ENCODE measurements around the gene CHMP1A.
"Not testable (repeated sequence)": the region's sequence is repeated elsewhere in the genome, so short reads cannot be mapped to it uniquely, and the experiment has no call there.

The CHMP1A gene

DNA sequence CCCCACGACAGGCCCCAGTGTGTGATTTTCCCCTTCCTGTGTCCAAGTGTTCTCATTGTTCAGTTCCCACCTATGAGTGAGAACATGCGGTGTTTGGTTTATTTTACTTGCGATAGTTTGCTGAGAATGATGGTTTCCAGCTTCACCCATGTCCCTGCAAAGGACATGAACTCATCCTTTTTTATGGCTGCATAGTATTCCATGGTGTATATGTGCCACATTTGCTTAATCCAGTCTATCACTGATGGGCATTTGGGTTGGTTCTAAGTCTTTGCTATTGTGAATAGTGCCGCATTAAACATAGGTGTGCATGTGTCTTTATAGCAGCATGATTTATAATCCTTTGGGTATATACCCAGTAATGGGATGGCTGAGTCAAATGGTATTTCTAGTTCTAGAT is 14.1 kb upstream of the CHMP1A start:
- not testable (repeated sequence) for H3K4me3 ChIP-seq (ENCODE audit: low read length in 2 of 2); H3K4me1 ChIP-seq (ENCODE audit: control insufficient read depth, insufficient read depth, low read length); H3K27ac ChIP-seq (ENCODE audit: low read length); H3K27me3 ChIP-seq (ENCODE audit: control insufficient read depth in 1 of 2, insufficient read depth in 2 of 2, low read length in 2 of 2); H3K9me3 ChIP-seq (ENCODE audit: control insufficient read depth in 2 of 2, low read length in 2 of 2); H3K36me3 ChIP-seq (ENCODE audit: control insufficient read depth in 2 of 2, insufficient read depth in 2 of 2, low read length in 2 of 2); H3K9ac ChIP-seq (ENCODE audit: low read length in 2 of 2)

DNA sequence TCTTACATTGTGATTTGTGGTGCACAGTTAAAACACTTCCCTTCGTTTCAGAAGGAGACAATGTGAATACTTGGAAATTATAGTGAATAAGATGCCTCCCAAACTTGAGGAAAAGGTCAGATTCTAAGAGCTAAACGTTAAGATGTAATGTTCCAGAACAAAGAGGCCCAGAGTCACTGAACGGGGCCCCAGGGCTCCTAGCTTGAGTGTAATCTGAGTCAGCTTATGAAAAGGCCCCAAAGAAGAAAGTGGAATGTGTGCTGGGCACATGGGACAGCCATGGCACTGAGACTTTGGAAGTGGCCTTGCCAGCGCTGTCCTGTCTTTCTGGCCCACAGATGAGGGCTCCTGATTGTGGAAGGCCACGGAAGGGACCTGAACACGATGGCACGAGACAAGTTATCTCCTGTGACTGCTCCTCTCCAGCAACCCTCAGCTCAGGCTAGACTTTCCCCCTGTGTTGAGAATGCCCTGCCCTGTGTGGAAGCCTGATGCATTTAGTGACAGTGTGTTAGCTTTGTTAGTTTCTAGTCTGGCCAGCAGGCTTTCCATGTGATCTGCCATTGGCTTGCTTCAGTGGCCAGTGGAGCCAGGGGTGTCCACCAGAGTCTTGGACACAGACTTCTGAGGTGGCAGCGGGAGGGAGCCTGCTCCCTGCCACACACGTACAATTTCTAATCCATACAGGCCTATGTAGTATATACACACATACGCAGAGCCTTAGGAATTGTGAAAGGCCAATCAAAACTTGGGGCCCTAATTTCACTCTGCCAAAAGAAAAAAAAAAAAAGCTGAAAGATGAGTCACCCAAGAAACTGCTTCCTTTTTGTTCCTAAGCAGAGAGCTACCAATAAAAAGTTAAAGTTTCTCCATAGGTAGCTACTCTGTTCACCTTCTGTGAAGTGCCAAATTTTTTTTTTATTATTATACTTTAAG is 13.3 kb upstream of the CHMP1A start:
- Histone ChIP-seq H3K4me3 (ENCODE audit: low read length in 2 of 2) (no peak overlapping the region), H3K4me1 (ENCODE audit: control insufficient read depth, insufficient read depth, low read length) (no peaks in the 10 kb centered on the region), H3K27me3 (ENCODE audit: control insufficient read depth in 1 of 2, insufficient read depth in 2 of 2, low read length in 2 of 2) (no peaks in the 10 kb centered on the region), H3K27ac (ENCODE audit: low read length) (no peak overlapping the region), H3K9ac (ENCODE audit: low read length in 2 of 2) (no peak overlapping the region), H3K9me3 (ENCODE audit: control insufficient read depth in 2 of 2, low read length in 2 of 2) (no peaks in the 10 kb centered on the region), H3K36me3 (ENCODE audit: control insufficient read depth in 2 of 2, insufficient read depth in 2 of 2, low read length in 2 of 2) (no peaks in the 10 kb centered on the region)

DNA sequence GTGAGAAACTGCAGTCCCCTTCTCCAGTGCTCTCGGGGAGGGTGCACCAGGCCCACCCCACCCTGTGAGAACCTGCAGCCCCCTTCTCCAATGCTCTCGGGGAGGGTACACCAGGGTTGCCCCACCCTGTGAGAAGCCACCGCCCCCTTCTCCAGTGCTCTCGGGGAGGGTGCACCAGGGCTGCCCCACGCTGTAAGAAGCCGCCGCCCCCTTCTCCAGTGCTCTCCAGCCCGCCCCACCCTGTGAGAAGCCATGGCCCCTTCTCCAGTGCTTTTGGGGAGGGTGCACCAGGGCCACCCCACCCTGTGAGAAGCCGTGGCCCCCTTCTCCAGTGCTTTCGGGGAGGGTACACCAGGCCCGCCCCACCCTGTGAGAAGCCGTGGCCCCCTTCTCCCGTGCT is 12.2 kb upstream of the CHMP1A start:
- no peak overlapping the region for H3K27ac ChIP-seq (ENCODE audit: low read length)
- H3K27me3 ChIP-seq (ENCODE audit: control insufficient read depth in 1 of 2, insufficient read depth in 2 of 2, low read length in 2 of 2) = no peaks in the 10 kb centered on the region
- no peaks in the 10 kb centered on the region for H3K36me3 ChIP-seq (ENCODE audit: control insufficient read depth in 2 of 2, insufficient read depth in 2 of 2, low read length in 2 of 2)
- no peaks in the 10 kb centered on the region for H3K9me3 ChIP-seq (ENCODE audit: control insufficient read depth in 2 of 2, low read length in 2 of 2)
- no peak overlapping the region for H3K9ac ChIP-seq (ENCODE audit: low read length in 2 of 2)
- H3K4me3 ChIP-seq (ENCODE audit: low read length in 2 of 2) = no peak overlapping the region
- H3K4me1 ChIP-seq (ENCODE audit: control insufficient read depth, insufficient read depth, low read length) = no peaks in the 10 kb centered on the region

DNA sequence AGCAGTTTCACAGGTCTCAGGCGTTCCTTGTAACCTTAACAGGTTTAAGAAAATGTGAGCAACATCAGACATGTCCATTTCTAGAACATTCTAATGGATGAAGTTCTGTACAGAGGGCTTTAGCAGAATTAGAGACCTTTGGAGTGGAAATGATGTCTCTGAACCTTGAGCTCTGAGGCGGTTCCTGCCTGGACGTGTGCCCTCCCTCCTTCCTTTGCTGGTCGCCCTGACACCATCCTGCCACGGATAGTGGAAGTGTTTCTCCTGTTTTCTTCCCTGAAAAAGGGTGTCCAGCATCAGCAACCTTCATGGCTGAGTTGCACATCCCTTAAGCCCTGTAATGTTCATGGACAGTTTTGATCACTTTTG is 11.3 kb upstream of the CHMP1A start:
- no peaks in the 10 kb centered on the region for H3K9me3 ChIP-seq (ENCODE audit: control insufficient read depth in 2 of 2, low read length in 2 of 2)
- H3K27ac ChIP-seq (ENCODE audit: low read length) = no peak overlapping the region
- no peaks in the 10 kb centered on the region for H3K36me3 ChIP-seq (ENCODE audit: control insufficient read depth in 2 of 2, insufficient read depth in 2 of 2, low read length in 2 of 2)
- H3K27me3 ChIP-seq (ENCODE audit: control insufficient read depth in 1 of 2, insufficient read depth in 2 of 2, low read length in 2 of 2) = no peaks in the 10 kb centered on the region
- H3K9ac ChIP-seq (ENCODE audit: low read length in 2 of 2) = no peak overlapping the region
- no peaks in the 10 kb centered on the region for H3K4me1 ChIP-seq (ENCODE audit: control insufficient read depth, insufficient read depth, low read length)
- no peak overlapping the region for H3K4me3 ChIP-seq (ENCODE audit: low read length in 2 of 2)

DNA sequence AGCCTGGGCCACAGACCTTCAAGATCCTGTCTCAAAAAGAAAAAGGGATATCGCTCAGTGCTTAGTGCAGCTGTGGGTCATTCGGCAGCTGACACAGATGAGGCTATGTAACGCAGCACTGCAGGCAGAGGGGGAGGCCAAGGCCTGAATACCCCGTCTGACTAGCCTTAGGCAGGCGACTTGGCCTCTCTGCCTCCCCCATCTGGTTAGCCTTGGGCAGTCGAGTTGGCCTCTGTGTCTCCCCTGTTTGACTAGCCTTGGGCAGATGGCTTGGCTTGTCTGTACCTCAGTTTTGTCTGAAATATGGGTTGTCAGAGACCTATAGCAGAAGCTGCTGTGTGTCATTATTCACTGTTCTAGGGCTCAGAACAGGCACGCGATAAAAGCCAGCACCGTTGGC is 10.1 kb upstream of the CHMP1A start:
- Histone ChIP-seq H3K9ac (ENCODE audit: low read length in 2 of 2) (no peak overlapping the region), H3K36me3 (ENCODE audit: control insufficient read depth in 2 of 2, insufficient read depth in 2 of 2, low read length in 2 of 2) (no peaks in the 10 kb centered on the region), H3K4me1 (ENCODE audit: control insufficient read depth, insufficient read depth, low read length) (no peaks in the 10 kb centered on the region), H3K4me3 (ENCODE audit: low read length in 2 of 2) (no peak overlapping the region), H3K27ac (ENCODE audit: low read length) (no peak overlapping the region), H3K9me3 (ENCODE audit: control insufficient read depth in 2 of 2, low read length in 2 of 2) (no peaks in the 10 kb centered on the region), H3K27me3 (ENCODE audit: control insufficient read depth in 1 of 2, insufficient read depth in 2 of 2, low read length in 2 of 2) (no peaks in the 10 kb centered on the region)

DNA sequence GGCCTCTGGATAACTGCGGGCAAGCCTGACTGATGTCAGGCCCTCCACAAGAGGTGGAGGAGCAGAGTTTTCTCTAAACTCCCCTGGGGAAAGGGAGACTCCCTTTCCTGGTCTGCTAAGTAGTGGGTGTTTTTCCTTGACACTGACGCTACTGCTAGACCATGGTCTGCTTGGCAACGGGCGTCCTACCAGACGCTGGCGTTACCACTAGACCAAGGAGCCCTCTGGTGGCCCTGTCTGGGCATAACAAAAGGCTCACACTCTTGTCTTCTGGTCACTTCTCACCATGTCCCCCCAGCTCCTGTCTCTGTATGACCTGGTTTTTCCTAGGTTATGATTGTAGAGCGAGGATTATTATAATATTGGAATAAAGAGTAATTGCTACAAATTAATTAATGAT is 9.5 kb upstream of the CHMP1A start:
- not testable (repeated sequence) for H3K36me3 ChIP-seq (ENCODE audit: control insufficient read depth in 2 of 2, insufficient read depth in 2 of 2, low read length in 2 of 2); H3K27ac ChIP-seq (ENCODE audit: low read length); H3K9ac ChIP-seq (ENCODE audit: low read length in 2 of 2); H3K9me3 ChIP-seq (ENCODE audit: control insufficient read depth in 2 of 2, low read length in 2 of 2); H3K4me3 ChIP-seq (ENCODE audit: low read length in 2 of 2); H3K4me1 ChIP-seq (ENCODE audit: control insufficient read depth, insufficient read depth, low read length); H3K27me3 ChIP-seq (ENCODE audit: control insufficient read depth in 1 of 2, insufficient read depth in 2 of 2, low read length in 2 of 2)

DNA sequence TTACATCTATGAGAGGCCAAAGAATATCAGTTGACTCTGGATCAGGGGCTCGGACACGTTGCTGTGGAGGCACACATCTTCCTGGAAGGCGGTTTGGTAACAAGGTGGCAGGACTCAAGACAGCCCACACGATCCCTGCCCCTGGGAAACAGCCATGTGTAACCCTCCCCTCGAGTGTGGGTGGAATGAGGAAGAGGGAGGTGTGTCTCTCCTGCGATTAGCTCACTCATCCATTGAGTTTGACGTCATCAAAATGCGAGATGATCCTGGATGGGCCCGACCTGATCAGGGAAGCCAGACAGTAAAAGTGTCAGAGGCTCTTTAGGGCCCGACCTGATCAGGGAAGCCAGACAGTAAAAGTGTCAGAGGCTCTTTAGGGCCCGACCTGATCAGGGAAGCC is 6.7 kb upstream of the CHMP1A start:
- not testable (repeated sequence) for H3K27me3 ChIP-seq (ENCODE audit: control insufficient read depth in 1 of 2, insufficient read depth in 2 of 2, low read length in 2 of 2); H3K4me3 ChIP-seq (ENCODE audit: low read length in 2 of 2); H3K27ac ChIP-seq (ENCODE audit: low read length); H3K4me1 ChIP-seq (ENCODE audit: control insufficient read depth, insufficient read depth, low read length); H3K9ac ChIP-seq (ENCODE audit: low read length in 2 of 2); H3K36me3 ChIP-seq (ENCODE audit: control insufficient read depth in 2 of 2, insufficient read depth in 2 of 2, low read length in 2 of 2); H3K9me3 ChIP-seq (ENCODE audit: control insufficient read depth in 2 of 2, low read length in 2 of 2)

DNA sequence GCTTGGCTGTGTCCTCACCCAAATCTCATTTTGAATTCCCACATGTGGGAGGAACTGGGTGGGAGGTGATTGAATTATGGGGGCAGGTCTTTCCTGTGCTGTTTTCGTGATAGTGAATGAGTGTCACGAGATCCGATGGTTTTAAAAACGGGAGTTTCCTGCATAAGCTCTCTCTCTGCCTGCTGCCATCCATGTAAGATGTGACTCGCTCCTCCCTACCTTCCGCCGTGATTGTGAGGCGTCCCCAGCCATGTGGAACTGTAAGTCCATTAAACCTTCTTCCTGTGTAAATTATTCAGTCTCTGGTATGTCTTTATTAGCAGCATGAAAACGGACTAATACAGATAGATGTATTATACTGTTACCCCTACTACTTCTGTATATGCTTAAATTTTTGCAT is 3.7 kb upstream of the CHMP1A start:
- Histone ChIP-seq H3K9ac (ENCODE audit: low read length in 2 of 2) (no peak overlapping the region), H3K27me3 (ENCODE audit: control insufficient read depth in 1 of 2, insufficient read depth in 2 of 2, low read length in 2 of 2) (no peaks in the 10 kb centered on the region), H3K36me3 (ENCODE audit: control insufficient read depth in 2 of 2, insufficient read depth in 2 of 2, low read length in 2 of 2) (peaks cover 0 to 5% of the 10 kb centered on the region in 2 donors), H3K27ac (ENCODE audit: low read length) (no peak overlapping the region), H3K4me3 (ENCODE audit: low read length in 2 of 2) (no peak overlapping the region), H3K4me1 (ENCODE audit: control insufficient read depth, insufficient read depth, low read length) (peaks cover 20% of the 10 kb centered on the region), H3K9me3 (ENCODE audit: control insufficient read depth in 2 of 2, low read length in 2 of 2) (no peaks in the 10 kb centered on the region)

DNA sequence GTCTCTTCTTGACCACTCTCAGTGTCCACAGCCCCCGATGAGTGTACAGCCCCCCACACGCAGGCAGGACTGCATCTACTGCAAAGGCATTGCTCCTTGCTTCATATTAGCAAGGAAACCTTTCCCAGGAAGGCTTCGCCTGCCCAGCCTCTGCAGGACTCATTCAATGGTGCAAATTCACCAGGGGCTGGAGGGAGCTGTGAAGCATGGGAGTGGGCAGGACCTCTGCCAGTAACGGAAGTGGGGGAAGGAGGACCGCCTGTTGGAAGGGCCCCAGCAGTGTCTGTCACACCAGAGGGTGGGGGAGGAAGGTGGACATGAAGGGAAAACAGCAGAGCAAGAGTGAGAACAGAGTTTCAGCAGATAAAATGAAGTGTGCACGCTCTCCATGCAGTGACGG is 2.6 kb upstream of the CHMP1A start:
- no peaks in the 10 kb centered on the region for H3K9me3 ChIP-seq (ENCODE audit: control insufficient read depth in 2 of 2, low read length in 2 of 2)

DNA sequence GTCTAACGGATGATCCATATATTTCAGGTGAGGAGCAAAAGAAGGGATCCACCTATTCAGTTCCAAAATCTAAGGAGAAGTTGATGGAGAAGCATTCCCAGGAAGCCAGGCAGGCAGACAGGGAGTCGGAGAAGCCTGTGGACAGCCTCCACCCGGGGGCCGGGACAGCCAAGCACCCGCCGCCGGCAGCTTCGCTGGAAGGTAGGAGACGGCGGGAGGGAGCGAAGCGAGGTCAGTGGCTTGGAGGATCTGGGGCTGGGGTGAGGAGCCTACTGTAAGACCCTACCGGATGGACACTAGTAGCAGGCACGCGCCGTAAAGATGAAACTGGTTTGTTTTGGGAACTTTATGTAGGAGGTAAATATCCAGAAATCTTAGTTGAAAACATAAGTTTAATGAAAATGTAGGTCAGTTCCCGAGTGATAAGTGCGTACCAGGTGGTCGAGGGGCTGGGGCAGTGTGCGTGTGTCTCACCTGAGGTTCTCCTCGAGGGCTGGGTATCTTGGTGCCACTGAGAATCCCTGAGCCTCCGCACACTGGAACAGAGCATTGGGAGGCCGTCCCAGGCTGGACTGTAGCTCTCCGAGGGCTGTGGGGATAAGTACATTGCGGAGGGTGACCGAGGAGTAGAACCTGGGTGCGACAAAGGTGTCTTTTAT is 842 bp upstream of the CHMP1A start:
- H3K27ac ChIP-seq (ENCODE audit: low read length) = peak overlapping the region; percentile 41
- no peaks in the 10 kb centered on the region for H3K9me3 ChIP-seq (ENCODE audit: control insufficient read depth in 2 of 2, low read length in 2 of 2)
- H3K27me3 ChIP-seq (ENCODE audit: control insufficient read depth in 1 of 2, insufficient read depth in 2 of 2, low read length in 2 of 2) = no peaks in the 10 kb centered on the region
- H3K9ac ChIP-seq (ENCODE audit: low read length in 2 of 2) = peak overlapping the region; percentile 90 to 91
- peaks cover 20% of the 10 kb centered on the region for H3K4me1 ChIP-seq (ENCODE audit: control insufficient read depth, insufficient read depth, low read length)
- H3K36me3 ChIP-seq (ENCODE audit: control insufficient read depth in 2 of 2, insufficient read depth in 2 of 2, low read length in 2 of 2) = peaks cover 0 to 5% of the 10 kb centered on the region in 2 donors
- H3K4me3 ChIP-seq (ENCODE audit: low read length in 2 of 2) = peak overlapping the region; percentile 92 to 96

More for the DNA sequence above, 2.6 kb upstream of the CHMP1A start:
- no peak overlapping the region for H3K4me3 ChIP-seq (ENCODE audit: low read length in 2 of 2)
- peaks cover 20% of the 10 kb centered on the region for H3K4me1 ChIP-seq (ENCODE audit: control insufficient read depth, insufficient read depth, low read length)
- H3K27me3 ChIP-seq (ENCODE audit: control insufficient read depth in 1 of 2, insufficient read depth in 2 of 2, low read length in 2 of 2) = no peaks in the 10 kb centered on the region
- H3K9ac ChIP-seq (ENCODE audit: low read length in 2 of 2) = no peak overlapping the region
- peaks cover 0 to 5% of the 10 kb centered on the region in 2 donors for H3K36me3 ChIP-seq (ENCODE audit: control insufficient read depth in 2 of 2, insufficient read depth in 2 of 2, low read length in 2 of 2)
- H3K27ac ChIP-seq (ENCODE audit: low read length) = no peak overlapping the region

All from stomach smooth muscle (tissue), 2 donors.